Fibroblast of villous mesenchyme (primary cell): ENCODE results near the gene TAF4. TPM values are rescaled to one million over a fixed set of nuclear protein-coding genes. Genes with fewer than 3 reads are reported as not detected.

Source experiments
- DNase-seq: peaks from one replicate; pipeline ENCODE4 v3.0.0-alpha.2; 2010; ENCODE audit warnings: low read depth
- H3K4me3 ChIP-seq: 2 replicates; pipeline ENCODE4 v1.5.1; 2011; ENCODE audit warnings: low read depth, mild to moderate bottlenecking, low read length
- CTCF ChIP-seq: IDR thresholded peaks from 2 replicates; pipeline ENCODE4 v1.5.1; 2012; ENCODE audit warnings: low read depth, mild to moderate bottlenecking, low read length; ENCODE audit not compliant: insufficient read depth
- total RNA-seq: library from RNA; depleted of rRNA; stranded (reverse); fragments of >200 nt; gene quantifications from 2 replicates; pipeline ENCODE4 v1.2.3, GENCODE V29; 2012

Gene TAF4
- total RNA-seq, 1 donor = 3.0 TPM

DNA sequence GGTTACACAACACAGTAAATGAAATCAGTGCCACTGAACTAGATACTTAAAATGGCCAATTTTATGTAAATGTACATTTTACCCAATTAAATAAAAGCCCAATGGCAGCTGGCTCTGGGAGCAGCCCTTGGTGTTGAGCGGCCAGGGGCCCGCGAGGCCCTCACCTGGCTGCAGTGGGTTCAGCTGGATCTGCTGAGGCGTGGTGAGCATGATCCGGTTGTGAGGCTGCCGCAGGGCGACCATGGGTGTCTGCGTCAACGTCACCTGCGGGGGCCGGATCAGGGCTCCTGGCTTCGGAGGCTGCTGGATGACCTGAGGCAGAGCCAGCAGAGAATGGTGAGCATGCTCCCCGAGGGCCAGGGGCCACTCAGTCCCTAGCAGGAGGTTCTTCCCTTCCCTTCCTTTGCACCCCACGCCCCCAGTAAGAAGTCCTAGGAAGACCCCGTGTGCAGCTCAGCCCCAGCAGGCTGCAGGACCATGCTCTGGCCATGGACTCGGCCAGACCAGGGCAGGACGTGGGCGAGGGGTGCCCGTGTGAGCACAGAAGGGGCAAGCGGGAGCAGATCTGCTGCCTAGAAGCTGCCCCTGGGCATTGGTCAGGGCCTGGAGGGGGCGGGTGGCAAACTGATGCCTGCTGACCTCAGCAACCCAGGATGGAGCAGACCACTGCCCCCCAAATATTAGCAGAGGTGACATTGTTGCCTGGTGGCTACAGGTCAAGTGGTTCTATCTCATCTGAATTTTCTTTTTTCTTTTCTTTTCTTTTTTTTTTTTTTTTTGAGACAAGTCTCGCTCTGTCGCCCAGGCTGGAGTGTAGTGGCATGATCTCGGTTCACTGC, 61.9 kb downstream of the TAF4 start:
- TF ChIP-seq CTCF = no peak
- H3K4me3 ChIP-seq = no peak overlapping the region
- no peak for DNase-seq

DNA sequence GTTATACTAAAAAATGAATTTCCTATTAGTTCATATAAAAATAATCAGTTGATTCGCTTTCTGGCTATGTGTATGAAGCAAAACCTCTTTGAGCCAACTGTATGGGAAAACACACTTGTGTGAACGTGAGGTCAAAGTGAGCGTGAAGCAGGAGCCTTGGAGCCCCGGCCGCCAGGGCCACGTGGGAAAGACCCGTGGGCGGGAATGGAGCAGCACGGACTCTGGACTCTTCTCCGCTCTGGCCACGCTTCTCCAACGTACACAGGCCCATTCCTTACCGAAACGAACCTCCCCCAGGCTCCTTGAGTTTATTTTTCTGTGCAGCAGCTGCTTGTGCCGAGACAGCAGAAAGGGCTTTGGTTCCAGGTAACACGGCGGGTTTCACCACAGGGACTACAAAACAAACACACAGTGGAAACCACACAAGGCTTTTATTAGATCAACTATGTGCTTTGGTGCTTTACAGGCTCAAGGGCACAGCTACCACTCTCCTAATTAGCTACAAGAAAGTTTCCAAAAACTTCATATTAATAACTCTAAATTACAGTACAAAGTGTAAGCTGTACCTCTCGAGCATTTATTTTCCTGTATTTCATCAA, 62.7 kb downstream of the TAF4 start:
- no peak for TF ChIP-seq CTCF
- no peak overlapping the region for H3K4me3 ChIP-seq
- no peak for DNase-seq

- no peak overlapping the region for H3K4me3 ChIP-seq
- no peak for DNase-seq
- TF ChIP-seq CTCF = no peak
Observed at GRCh38 chr20:62001178-62001715, 64.4 kb downstream of the TAF4 start.

DNA sequence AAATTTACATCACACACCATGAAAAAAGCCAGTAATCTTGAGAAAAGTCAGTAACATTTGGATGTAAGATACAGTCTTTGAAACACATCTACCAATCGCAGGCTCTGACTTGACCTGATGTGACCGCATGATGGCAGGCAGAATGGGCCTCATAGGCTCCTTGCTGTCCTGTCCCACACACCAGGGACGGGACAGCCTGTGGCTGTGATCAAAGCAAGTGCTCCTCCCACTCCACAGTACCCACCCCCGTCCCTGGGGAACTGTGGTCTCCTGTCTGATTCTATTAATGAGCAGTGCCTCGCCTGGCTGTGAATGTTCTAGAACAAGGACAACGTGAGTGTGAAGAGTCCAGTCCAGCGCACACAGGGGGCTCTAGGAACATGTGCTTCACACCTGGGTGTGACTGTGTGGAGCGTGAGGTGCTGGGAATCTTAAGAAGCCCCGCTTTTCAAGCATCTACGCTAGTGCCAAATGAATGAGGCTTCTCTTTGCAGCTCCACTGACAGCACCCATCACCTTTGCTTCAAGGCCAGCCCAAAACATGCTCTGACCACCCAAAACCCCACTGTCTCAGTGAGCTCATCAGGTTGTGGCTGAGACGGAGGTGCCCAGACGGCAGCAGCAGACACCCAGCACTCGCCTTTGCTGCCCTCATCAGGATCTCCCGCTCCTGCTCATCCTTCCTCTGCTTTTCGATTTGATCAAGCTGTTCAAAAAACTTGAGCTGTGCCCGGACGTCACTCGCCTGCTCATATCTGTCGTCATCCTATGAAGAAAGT, 67.1 kb downstream of the TAF4 start:
- no peak for DNase-seq
- H3K4me3 ChIP-seq = no peak overlapping the region
- no peak for TF ChIP-seq CTCF

GRCh38 chr20:61997891-61998290, 67.8 kb downstream of the TAF4 start:
- no peak for TF ChIP-seq CTCF
- no peak for DNase-seq
- no peak overlapping the region for H3K4me3 ChIP-seq

DNA sequence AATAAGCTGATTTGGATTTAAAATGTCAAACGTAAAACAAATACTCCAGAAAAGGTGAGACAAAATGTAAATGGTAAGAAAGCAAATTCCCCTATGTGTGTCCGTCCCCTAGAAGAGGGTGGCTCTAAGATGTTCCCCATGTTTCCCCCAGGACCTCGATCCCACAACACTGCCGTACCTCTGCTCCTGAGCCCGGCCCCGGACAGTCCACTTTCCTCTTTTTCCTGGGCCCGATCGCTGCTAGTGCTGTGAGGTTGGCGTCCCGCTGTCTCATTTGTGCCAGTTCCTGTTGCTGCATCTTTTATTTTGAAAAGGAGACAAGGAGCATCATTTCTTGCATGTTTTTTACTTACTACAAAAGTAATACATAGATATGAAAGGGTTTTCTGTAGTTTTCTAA, 68.3 kb downstream of the TAF4 start:
- TF ChIP-seq CTCF = no peak
- no peak overlapping the region for H3K4me3 ChIP-seq
- DNase-seq = no peak
